Measurements from ENCODE around the gene LYPD1. TPM values are rescaled to one million over a fixed set of nuclear protein-coding genes. Genes with fewer than 3 reads are reported as not detected.

Gene LYPD1
- total and polyA plus RNA-seq, 2 of the 4 experiments (the other 2 are of a cell fraction) = 66.1 to 87.6 TPM

- H3K79me1 ChIP-seq (ENCODE audit: low read depth in 1 of 2, low read length in 2 of 2) = 0 out of 4 replicates have a peak, but pooled peaks cover 0 to 5% of the 10 kb centered on the region in 2 experiments
- H3K9me3 ChIP-seq (ENCODE audit: control insufficient read depth, insufficient read depth, low read length) = no peaks in the 10 kb centered on the region
- no peak overlapping the region for H4K8ac ChIP-seq (ENCODE audit: low read depth in 2 of 2, low read length in 2 of 2)
- no peak for DNase-seq
- peaks cover 10% of the 10 kb centered on the region for H3K9me1 ChIP-seq (ENCODE audit: insufficient read depth, low read length)
- ChIA-PET POLR2A (ENCODE audit: unreplicated experiment) (interaction anchor here (0.7 kb wide), 1 partner anchor 655 kb away, joined by 4 read pairs; no protein-coding TSS in a partner anchor), CTCF (interaction anchor here (1.7 kb wide), 1 partner anchor 30 kb away, joined by 4 read pairs; no protein-coding TSS in a partner anchor)
- dilution Hi-C loops (cut with HindIII; ENCODE audit: low sequenced_read_pairs, unreplicated experiment) (no loop called here), in situ Hi-C loops (cut with MboI; ENCODE audit: low sequenced_read_pairs) (no loop called here), intact Hi-C loops (cut with micrococcal nuclease) (no loop called here)
- H3K18ac ChIP-seq (ENCODE audit: low read depth, low read length) = no peak overlapping the region
- H3K36me3 ChIP-seq (ENCODE audit: control insufficient read depth, insufficient read depth, low read length) = no peaks in the 10 kb centered on the region
- no peak for TF ChIP-seq MXI1 (IDR thresholded peaks at IDR 0.05; ENCODE audit: borderline replicate concordance, low read depth, low read length)
- TF ChIP-seq SMC3 (IDR thresholded peaks at IDR 0.05; ENCODE audit: low read depth, low read length) = no peak
- H3K14ac ChIP-seq (replicated peaks; ENCODE audit: low read depth, low read length) = no peak overlapping the region
- H2BK15ac ChIP-seq (ENCODE audit: low read depth, low read length) = 0 out of 3 replicates have a peak overlapping the region, but pooled peaks have one; percentile 7
- no peak for ATAC-seq (ENCODE audit: low read depth)
- no peak overlapping the region for H4K5ac ChIP-seq (ENCODE audit: low read depth, low read length)
- no peaks in the 10 kb centered on the region for H4K20me1 ChIP-seq (ENCODE audit: insufficient read depth, low read length)
- H3K27ac ChIP-seq (ENCODE audit: insufficient read depth, low read length) = no peak overlapping the region
- H4K91ac ChIP-seq (ENCODE audit: insufficient read depth, low read depth, low read length) = no peak overlapping the region
- H2AK5ac ChIP-seq (ENCODE audit: low read depth, low read length) = peak overlapping the region; percentile 66; the same call in 1 of the 2 replicates
- H3K56ac ChIP-seq (ENCODE audit: extremely low read depth, insufficient read depth, low read length) = no peak overlapping the region
- no peak overlapping the region for H2AK9ac ChIP-seq (replicated peaks; ENCODE audit: low read depth, low read length, poor library complexity)
- H2AFZ ChIP-seq (replicated peaks; ENCODE audit: low read length, poor library complexity) = no peak overlapping the region
- no peak overlapping the region for H3K9ac ChIP-seq (ENCODE audit: low read depth, low read length)
- H3K4me2 ChIP-seq (ENCODE audit: low read depth, low read length) = no peak overlapping the region
- WGBS, 2 experiments (ENCODE audit: extremely low coverage in 2 of 2, insufficient read length in 1 of 2) = 70% methylated on average over 2 of the region's 8 CpGs; no CpG with 5 or more reads in 1 of the 2 experiments
- H2BK120ac ChIP-seq (ENCODE audit: low read depth, low read length) = no peak overlapping the region
- no peak overlapping the region for H3K4me3 ChIP-seq (ENCODE audit: insufficient read depth, low read depth, low read length)
- peaks cover 8% of the 10 kb centered on the region; the same call in 1 of the 2 replicates for H3K4me1 ChIP-seq (ENCODE audit: control insufficient read depth, insufficient read depth, low read length)
- no peak overlapping the region for H2BK5ac ChIP-seq (ENCODE audit: low read depth, low read length, poor library complexity, severe bottlenecking)
- no peak overlapping the region for H3K23ac ChIP-seq (ENCODE audit: low read depth, low read length)
- no peak overlapping the region for H2BK20ac ChIP-seq (ENCODE audit: low read depth, low read length)
- BruUV-seq (replicated peaks) = no TSS peak
- peak overlapping the region; percentile 43; the same call in 1 of the 2 replicates for H3K4ac ChIP-seq (ENCODE audit: low read depth, low read length)
- no peaks in the 10 kb centered on the region for H3K27me3 ChIP-seq (ENCODE audit: control insufficient read depth, insufficient read depth, low read length)
Measured at GRCh38 chr2:132621131-132621875, 48.7 kb downstream of the LYPD1 start.

All from IMR-90 (cell line).